Muscle of leg (tissue), 11 donors: ENCODE data around the gene PPFIBP1. TPM values are rescaled to one million over a fixed set of nuclear protein-coding genes. Genes with fewer than 3 reads are reported as not detected.

Experiments
- DNase-seq: peaks from one replicate; pipeline ENCODE4 v3.0.0; 2013
- H3K27ac ChIP-seq: one replicate; pipeline ENCODE4 v1.5.1; 2013; ENCODE audit warnings: mild to moderate bottlenecking, low read length, control low read depth
- H3K27me3 ChIP-seq: one replicate; pipeline ENCODE4 v1.6.1; 2013; ENCODE audit warnings: low read length; ENCODE audit not compliant: control insufficient read depth, insufficient read depth
- H3K36me3 ChIP-seq: one replicate; pipeline ENCODE4 v1.6.1; 2013; ENCODE audit warnings: low read length; ENCODE audit not compliant: control insufficient read depth, insufficient read depth
- H3K4me1 ChIP-seq: one replicate; pipeline ENCODE4 v1.6.1; 2013; ENCODE audit warnings: low read length; ENCODE audit not compliant: control insufficient read depth, insufficient read depth
- H3K4me3 ChIP-seq: one replicate; pipeline ENCODE4 v1.5.1; 2013; ENCODE audit warnings: low read length, control low read depth
- H3K9me3 ChIP-seq: replicated peaks from 2 replicates; pipeline ENCODE4 v1.6.1; 2013; ENCODE audit warnings: low read depth, low read length; ENCODE audit not compliant: control insufficient read depth
- WGBS: methylation state at CpG from one replicate; pipeline ENCODE4 v1.1.5; 2013; ENCODE audit warnings: missing lambda C conversion rate; ENCODE audit not compliant: insufficient coverage; 5-methylcytosine and 5-hydroxymethylcytosine counted together
- polyA plus RNA-seq, 8 donors: library from polyadenylated mRNA; unstranded; fragments of 120-200 nt; gene quantifications; one replicate each; pipeline versions ENCODE4 v1.2.1 to v1.2.3, GENCODE V29; 2013; ENCODE audit warnings: inconsistent platforms in 1 of 8, low replicate concordance in 1 of 8; ENCODE audit not compliant: insufficient read length in 8 of 8, insufficient read depth in 1 of 8
- total RNA-seq: library from RNA; stranded (reverse); fragments of 120-200 nt; gene quantifications from one replicate; pipeline ENCODE4 v1.2.4, GENCODE V29; 2013

The PPFIBP1 gene
- total and polyA plus RNA-seq, 9 donors = 24.1 to 51.4 (median 37.3) TPM

GRCh38 chr12:27523305-27523641, 733 bp upstream of the PPFIBP1 start:
- Histone ChIP-seq H3K27ac (peak overlapping the region; percentile 98), H3K36me3 (no peaks in the 10 kb centered on the region), H3K4me3 (peak overlapping the region; percentile 85), H3K27me3 (no peaks in the 10 kb centered on the region), H3K4me1 (peaks cover 14% of the 10 kb centered on the region), H3K9me3 (no peaks in the 10 kb centered on the region)
- WGBS = no CpG with 5 or more reads among the region's 6 CpGs
- DNase-seq = no peak

DNA sequence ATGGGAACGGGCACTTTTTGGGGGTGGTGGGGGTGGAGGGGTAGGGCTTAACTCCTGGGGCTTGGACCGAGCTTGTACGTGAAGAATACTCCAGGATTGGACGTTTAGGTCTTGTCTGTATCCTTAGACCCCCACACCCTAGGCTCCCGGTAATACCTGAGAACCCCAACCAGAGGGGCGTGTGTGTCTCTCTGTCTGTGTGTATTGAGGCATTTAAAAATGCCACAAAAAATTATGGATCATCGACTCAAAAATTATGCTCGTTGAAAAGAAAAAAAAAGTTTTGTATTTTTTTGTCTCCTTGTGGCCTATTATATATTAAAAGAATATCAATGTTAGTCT, 459 bp downstream of the PPFIBP1 start:
- peak overlapping the region; percentile 98 for H3K27ac ChIP-seq
- H3K27me3 ChIP-seq = no peaks in the 10 kb centered on the region
- H3K4me3 ChIP-seq = peak overlapping the region; percentile 85
- WGBS = no CpG with 5 or more reads among the region's 8 CpGs
- H3K36me3 ChIP-seq = no peaks in the 10 kb centered on the region
- no peaks in the 10 kb centered on the region for H3K9me3 ChIP-seq
- H3K4me1 ChIP-seq = peaks cover 14% of the 10 kb centered on the region
- DNase-seq = no peak

DNA sequence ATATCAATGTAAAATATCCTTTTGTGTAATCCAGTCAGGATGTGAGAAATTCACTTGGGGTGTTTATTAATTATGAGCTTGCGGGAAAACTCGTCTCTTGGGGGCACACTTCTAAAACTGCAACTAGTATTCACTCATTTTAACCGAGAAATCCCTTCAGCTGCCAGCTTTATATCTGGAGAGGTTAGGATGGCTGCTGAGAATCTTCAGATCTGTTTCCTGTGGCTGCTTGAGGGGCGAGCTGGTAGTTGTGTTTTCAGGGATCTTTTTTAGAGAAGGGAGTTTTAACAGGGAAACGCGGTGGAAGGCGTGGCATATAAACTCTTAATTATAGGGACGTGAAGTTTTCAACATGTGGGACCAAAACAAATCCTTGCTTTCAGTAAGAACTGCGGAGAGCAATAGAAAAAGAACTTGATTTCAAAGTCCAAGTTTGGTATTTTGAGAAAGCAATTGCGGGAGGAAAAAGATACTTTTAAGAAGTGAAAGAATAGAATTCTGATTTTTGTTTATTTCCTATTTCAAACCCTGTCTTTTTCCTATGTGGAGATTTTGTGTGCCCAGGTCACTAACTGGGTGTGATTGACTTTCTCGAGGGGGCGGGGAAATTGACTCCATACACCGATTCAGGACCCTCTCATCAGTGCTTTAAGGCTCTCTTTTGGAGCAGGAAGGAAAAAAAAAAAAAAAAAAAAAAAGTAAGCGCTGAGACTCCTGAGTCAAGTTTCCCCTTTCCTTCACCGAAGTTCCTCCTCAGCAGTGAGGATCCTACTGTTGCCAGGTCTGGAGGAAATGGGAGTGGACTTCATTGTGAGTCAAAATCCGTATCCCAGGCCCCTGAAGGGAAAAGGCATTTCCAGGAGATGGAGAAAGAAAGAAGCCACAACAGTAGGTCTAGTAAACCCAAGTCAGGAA, 1.1 kb downstream of the PPFIBP1 start:
- peaks cover 14% of the 10 kb centered on the region for H3K4me1 ChIP-seq
- no peaks in the 10 kb centered on the region for H3K9me3 ChIP-seq
- no peaks in the 10 kb centered on the region for H3K27me3 ChIP-seq
- H3K36me3 ChIP-seq = no peaks in the 10 kb centered on the region
- peak; percentile 89 for DNase-seq
- H3K4me3 ChIP-seq = peak overlapping the region; percentile 85
- H3K27ac ChIP-seq = peak overlapping the region; percentile 98
- 0% methylated on average over 6 of the region's 16 CpGs for WGBS

DNA sequence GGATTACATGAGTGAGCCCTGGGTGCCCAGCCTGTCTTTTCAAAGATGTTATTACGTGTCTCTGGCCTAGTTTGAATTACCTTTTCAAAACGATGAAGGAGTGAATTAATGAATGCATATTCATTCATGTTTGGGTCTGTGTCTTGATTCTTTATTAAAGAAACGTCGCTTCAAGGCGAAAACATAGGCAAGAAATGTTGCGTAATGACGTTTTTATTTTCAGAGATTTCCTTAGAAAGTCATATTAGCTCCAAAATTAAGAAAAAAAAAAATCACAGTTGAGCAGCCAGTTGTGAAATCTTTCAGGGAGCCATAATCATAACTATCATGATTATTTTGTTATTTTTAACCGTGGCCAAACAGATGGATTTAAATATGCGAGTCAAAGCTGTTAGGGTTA, 3.5 kb downstream of the PPFIBP1 start:
- 82% methylated on average over 2 of the region's 9 CpGs for WGBS
- Histone ChIP-seq H3K27ac (no peak overlapping the region), H3K27me3 (no peaks in the 10 kb centered on the region), H3K4me1 (peaks cover 12% of the 10 kb centered on the region), H3K36me3 (no peaks in the 10 kb centered on the region), H3K4me3 (no peak overlapping the region), H3K9me3 (no peaks in the 10 kb centered on the region)
- no peak for DNase-seq

- no peaks in the 10 kb centered on the region for H3K9me3 ChIP-seq
- H3K36me3 ChIP-seq = no peaks in the 10 kb centered on the region
- H3K27me3 ChIP-seq = no peaks in the 10 kb centered on the region
- peaks cover 8% of the 10 kb centered on the region for H3K4me1 ChIP-seq
- 79% methylated on average over 2 of the region's 3 CpGs for WGBS
- no peak overlapping the region for H3K27ac ChIP-seq
- no peak overlapping the region for H3K4me3 ChIP-seq
- no peak for DNase-seq
Observed at GRCh38 chr12:27528788-27529187, 4.8 kb downstream of the PPFIBP1 start.

GRCh38 chr12:27530157-27530922, 6.3 kb downstream of the PPFIBP1 start:
- H3K27ac ChIP-seq = no peak overlapping the region
- H3K36me3 ChIP-seq = no peaks in the 10 kb centered on the region
- DNase-seq = no peak
- H3K9me3 ChIP-seq = no peaks in the 10 kb centered on the region
- 72% methylated on average over 4 of the region's 7 CpGs for WGBS
- no peaks in the 10 kb centered on the region for H3K27me3 ChIP-seq
- H3K4me1 ChIP-seq = peaks cover 6% of the 10 kb centered on the region
- H3K4me3 ChIP-seq = no peak overlapping the region

- Histone ChIP-seq H3K36me3 (peaks cover 3% of the 10 kb centered on the region), H3K4me3 (no peak overlapping the region), H3K27me3 (no peaks in the 10 kb centered on the region), H3K4me1 (peaks cover 4% of the 10 kb centered on the region), H3K27ac (no peak overlapping the region), H3K9me3 (no peaks in the 10 kb centered on the region)
- WGBS = 83% methylated on average over 1 of the region's 4 CpGs
- DNase-seq = no peak
Observed at GRCh38 chr12:27531896-27532295, 7.9 kb downstream of the PPFIBP1 start.

DNA sequence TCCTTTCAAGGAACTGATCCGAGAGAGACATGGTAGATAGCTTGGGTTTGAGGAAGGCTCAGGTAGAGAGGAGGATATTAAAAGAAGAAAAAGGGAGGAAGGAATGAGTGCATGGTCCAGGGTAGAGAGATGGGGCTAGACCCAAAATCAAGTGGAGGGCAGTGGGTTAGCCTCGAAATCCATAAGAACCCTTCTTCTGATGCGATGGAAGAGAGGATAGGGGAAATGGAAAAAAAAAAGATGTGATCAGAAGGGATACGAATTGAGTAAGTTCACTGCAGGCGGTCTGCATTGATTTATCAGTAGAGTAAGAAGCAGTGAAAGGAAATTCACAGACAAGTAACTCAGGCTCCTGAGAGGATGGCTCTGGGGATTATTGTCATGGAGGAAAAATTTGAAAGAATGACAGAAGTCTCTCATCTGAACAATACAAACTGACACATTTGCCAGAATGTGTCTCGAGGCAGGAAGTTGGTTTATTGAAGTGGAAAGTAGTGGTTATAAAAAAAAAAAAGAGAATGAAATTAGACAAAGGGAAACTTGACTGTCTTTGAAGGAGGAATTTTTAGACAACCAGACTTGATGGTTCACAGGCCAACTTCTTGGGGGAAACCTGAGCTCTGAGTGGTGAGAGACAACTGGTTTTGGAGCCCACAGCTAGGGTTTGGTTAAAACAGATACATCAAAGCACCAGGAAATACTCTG, 10.2 kb downstream of the PPFIBP1 start:
- peaks cover 6% of the 10 kb centered on the region for H3K4me1 ChIP-seq
- no peaks in the 10 kb centered on the region for H3K27me3 ChIP-seq
- 91% methylated on average over 5 of the region's 6 CpGs for WGBS
- DNase-seq = no peak
- H3K27ac ChIP-seq = no peak overlapping the region
- H3K36me3 ChIP-seq = peaks cover 3% of the 10 kb centered on the region
- no peaks in the 10 kb centered on the region for H3K9me3 ChIP-seq
- H3K4me3 ChIP-seq = no peak overlapping the region

- H3K4me3 ChIP-seq = no peak overlapping the region
- H3K27me3 ChIP-seq = no peaks in the 10 kb centered on the region
- WGBS = no CpG with 5 or more reads among the region's 1 CpG
- H3K36me3 ChIP-seq = peaks cover 3% of the 10 kb centered on the region
- H3K4me1 ChIP-seq = peaks cover 6% of the 10 kb centered on the region
- no peak overlapping the region for H3K27ac ChIP-seq
- no peak for DNase-seq
- no peaks in the 10 kb centered on the region for H3K9me3 ChIP-seq
Observed at GRCh38 chr12:27534765-27535161, 10.8 kb downstream of the PPFIBP1 start.

DNA sequence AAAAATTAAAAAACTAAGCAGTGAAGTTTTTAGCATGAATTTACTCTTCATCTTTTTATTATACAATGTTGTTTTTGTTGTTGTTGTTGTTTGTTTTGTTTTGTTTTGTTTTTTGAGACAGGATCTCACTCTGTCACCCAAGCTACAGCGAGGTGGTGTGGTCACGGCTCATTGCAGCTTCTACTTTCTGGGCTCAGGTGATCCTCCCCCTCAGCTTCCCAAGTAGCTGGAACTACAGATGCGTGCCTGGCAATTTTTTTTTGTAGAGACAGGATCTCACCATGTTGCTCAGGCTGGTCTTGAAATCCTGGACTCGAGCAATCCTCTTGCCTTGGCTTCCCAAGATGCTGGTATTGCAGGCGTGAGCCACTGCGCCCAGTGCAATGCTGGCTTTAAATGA, 11.3 kb downstream of the PPFIBP1 start:
- H3K4me1 ChIP-seq = peaks cover 6% of the 10 kb centered on the region

More for the DNA sequence above, 11.3 kb downstream of the PPFIBP1 start:
- Histone ChIP-seq H3K36me3 (peaks cover 3% of the 10 kb centered on the region), H3K27me3 (no peaks in the 10 kb centered on the region), H3K27ac (no peak overlapping the region), H3K9me3 (no peaks in the 10 kb centered on the region), H3K4me3 (no peak overlapping the region)
- DNase-seq = no peak
- 67% methylated on average over 3 of the region's 6 CpGs for WGBS
